ENCODE data around the gene RBMS1.

- TF ChIP-seq, protein P1, sequence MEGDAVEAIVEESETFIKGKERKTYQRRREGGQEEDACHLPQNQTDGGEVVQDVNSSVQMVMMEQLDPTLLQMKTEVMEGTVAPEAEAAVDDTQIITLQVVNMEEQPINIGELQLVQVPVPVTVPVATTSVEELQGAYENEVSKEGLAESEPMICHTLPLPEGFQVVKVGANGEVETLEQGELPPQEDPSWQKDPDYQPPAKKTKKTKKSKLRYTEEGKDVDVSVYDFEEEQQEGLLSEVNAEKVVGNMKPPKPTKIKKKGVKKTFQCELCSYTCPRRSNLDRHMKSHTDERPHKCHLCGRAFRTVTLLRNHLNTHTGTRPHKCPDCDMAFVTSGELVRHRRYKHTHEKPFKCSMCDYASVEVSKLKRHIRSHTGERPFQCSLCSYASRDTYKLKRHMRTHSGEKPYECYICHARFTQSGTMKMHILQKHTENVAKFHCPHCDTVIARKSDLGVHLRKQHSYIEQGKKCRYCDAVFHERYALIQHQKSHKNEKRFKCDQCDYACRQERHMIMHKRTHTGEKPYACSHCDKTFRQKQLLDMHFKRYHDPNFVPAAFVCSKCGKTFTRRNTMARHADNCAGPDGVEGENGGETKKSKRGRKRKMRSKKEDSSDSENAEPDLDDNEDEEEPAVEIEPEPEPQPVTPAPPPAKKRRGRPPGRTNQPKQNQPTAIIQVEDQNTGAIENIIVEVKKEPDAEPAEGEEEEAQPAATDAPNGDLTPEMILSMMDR (IDR thresholded peaks at IDR 0.05; ENCODE audit: low read length): no peak
- no peak for TF ChIP-seq EZH2phosphoT487 (IDR thresholded peaks at IDR 0.05; ENCODE audit: low read length)
Measured at GRCh38 chr2:160516547-160517365, 23.1 kb upstream of the RBMS1 start.

Measured in MM.1S (cell line).